Urinary bladder (tissue), 4 donors: ENCODE data around the gene SSNA1. TPM values are rescaled to one million over a fixed set of nuclear protein-coding genes. Genes with fewer than 3 reads are reported as not detected.

Source experiments
- DNase-seq: peaks from one replicate; pipeline ENCODE4 v3.0.0-alpha.2; 2015; ENCODE audit errors: extremely low spot score
- H3K27ac ChIP-seq: one replicate; pipeline ENCODE4 v1.5.1; 2013; ENCODE audit warnings: low read depth, mild to moderate bottlenecking, moderate library complexity
- H3K36me3 ChIP-seq: one replicate; pipeline ENCODE4 v1.6.1; 2013; ENCODE audit warnings: mild to moderate bottlenecking, moderate library complexity; ENCODE audit not compliant: insufficient read depth
- H3K4me1 ChIP-seq: one replicate; pipeline ENCODE4 v1.6.1; 2013; ENCODE audit warnings: mild to moderate bottlenecking, moderate library complexity; ENCODE audit not compliant: insufficient read depth
- H3K4me3 ChIP-seq: one replicate; pipeline ENCODE4 v1.5.1; 2013; ENCODE audit warnings: low read depth, low read length
- WGBS: extraction: QIAGEN DNeasy Blood & Tissue Kit; methylation state at CpG from one replicate; pipeline ENCODE4 v1.1.7; 2013; 5-methylcytosine and 5-hydroxymethylcytosine counted together
- polyA plus RNA-seq: library from polyadenylated mRNA; stranded (reverse); fragments of 200-250 nt; gene quantifications from one replicate; pipeline ENCODE4 v1.2.3, GENCODE V29; 2013
- total RNA-seq: library from RNA; depleted of rRNA; stranded (reverse); fragments of >200 nt; gene quantifications from one replicate; pipeline ENCODE4 v1.2.3, GENCODE V29; 2014
- donor health status: healthy with polysubstance abuse.
- donor health status: healthy.

The SSNA1 gene
- total and polyA plus RNA-seq, 2 donors = 21.4 to 94.1 TPM

GRCh38 chr9:137225699-137226331 lies 37.3 kb downstream of the SSNA1 start:
- no peak for DNase-seq
- Histone ChIP-seq H3K27ac (no peak overlapping the region), H3K4me1 (peaks cover 2% of the 10 kb centered on the region), H3K36me3 (no peaks in the 10 kb centered on the region), H3K4me3 (no peak overlapping the region)
- WGBS = 78% methylated on average over 21 of the region's 21 CpGs

- no peak for DNase-seq
- Histone ChIP-seq H3K36me3 (no peaks in the 10 kb centered on the region), H3K4me3 (no peak overlapping the region), H3K4me1 (peaks cover 2% of the 10 kb centered on the region), H3K27ac (no peak overlapping the region)
- WGBS = 66% methylated on average over 18 of the region's 18 CpGs
These were observed 38.0 kb downstream of the SSNA1 start for GRCh38 chr9:137226338-137227053.

GRCh38 chr9:137227054-137227852 lies 38.8 kb downstream of the SSNA1 start, which contains the start of gene RNF224:
Gene RNF224 (plus strand): TSS chr9:137227502. CDS start chr9:137228336, 834 bp downstream.
- Histone ChIP-seq H3K4me3 (no peak within 1 kb of the TSS), H3K27ac (no peak within 1 kb of the TSS), H3K4me1 (peaks cover 2% of the 10 kb centered on the region), H3K36me3 (no peaks in the 10 kb centered on the region)
- DNase-seq = no peak
- 35% methylated on average over 25 of the region's 25 CpGs for WGBS

- H3K4me1 ChIP-seq = peaks cover 2% of the 10 kb centered on the region
- no peak overlapping the region for H3K4me3 ChIP-seq
- 36% methylated on average over 18 of the region's 18 CpGs for WGBS
- H3K27ac ChIP-seq = no peak overlapping the region
- no peak for DNase-seq
- no peaks in the 10 kb centered on the region for H3K36me3 ChIP-seq
These were observed 39.5 kb downstream of the SSNA1 start for GRCh38 chr9:137227853-137228505.

- Histone ChIP-seq H3K27ac (no peak overlapping the region), H3K36me3 (no peaks in the 10 kb centered on the region), H3K4me3 (no peak overlapping the region), H3K4me1 (peaks cover 2% of the 10 kb centered on the region)
- 71% methylated on average over 29 of the region's 29 CpGs for WGBS
- no peak for DNase-seq
These were observed 40.1 kb downstream of the SSNA1 start for GRCh38 chr9:137228506-137228967.

- Histone ChIP-seq H3K4me1 (no peaks in the 10 kb centered on the region), H3K36me3 (no peaks in the 10 kb centered on the region), H3K4me3 (no peak overlapping the region), H3K27ac (no peak overlapping the region)
- WGBS = 57% methylated on average over 27 of the region's 27 CpGs
- DNase-seq = no peak
These were observed 40.8 kb downstream of the SSNA1 start for GRCh38 chr9:137228968-137229896.

GRCh38 chr9:137229903-137230704 lies 41.6 kb downstream of the SSNA1 start:
- 60% methylated on average over 31 of the region's 31 CpGs for WGBS
- Histone ChIP-seq H3K4me3 (no peak overlapping the region), H3K4me1 (no peaks in the 10 kb centered on the region), H3K27ac (no peak overlapping the region), H3K36me3 (no peaks in the 10 kb centered on the region)
- DNase-seq = no peak

- no peaks in the 10 kb centered on the region for H3K4me1 ChIP-seq
- no peak within 1 kb of the TSS for H3K4me3 ChIP-seq
- H3K27ac ChIP-seq = no peak within 1 kb of the TSS
- no peaks in the 10 kb centered on the region for H3K36me3 ChIP-seq
- DNase-seq = no peak
- 60% methylated on average over 14 of the region's 14 CpGs for WGBS
These were observed 42.4 kb downstream of the SSNA1 start, which contains the start of gene SLC34A3 for GRCh38 chr9:137230705-137231371. Gene SLC34A3 (plus strand): TSS chr9:137230901. CDS start chr9:137231703, 802 bp downstream.

GRCh38 chr9:137231372-137232039 lies 43.0 kb downstream of the SSNA1 start:
- Histone ChIP-seq H3K4me1 (no peaks in the 10 kb centered on the region), H3K27ac (no peak overlapping the region), H3K4me3 (no peak overlapping the region), H3K36me3 (no peaks in the 10 kb centered on the region)
- no peak for DNase-seq
- WGBS = 80% methylated on average over 23 of the region's 23 CpGs

- H3K36me3 ChIP-seq = no peaks in the 10 kb centered on the region
- 73% methylated on average over 10 of the region's 10 CpGs for WGBS
- H3K27ac ChIP-seq = no peak overlapping the region
These were observed 43.6 kb downstream of the SSNA1 start for GRCh38 chr9:137232101-137232500.

GRCh38 chr9:137232510-137232909 lies 44.0 kb downstream of the SSNA1 start:
- no peaks in the 10 kb centered on the region for H3K4me1 ChIP-seq
- no peak for DNase-seq
- H3K36me3 ChIP-seq = no peaks in the 10 kb centered on the region
- 79% methylated on average over 24 of the region's 24 CpGs for WGBS
- H3K27ac ChIP-seq = no peak overlapping the region
- no peak overlapping the region for H3K4me3 ChIP-seq

More at GRCh38 chr9:137232101-137232500, 43.6 kb downstream of the SSNA1 start:
- H3K4me3 ChIP-seq = no peak overlapping the region
- no peaks in the 10 kb centered on the region for H3K4me1 ChIP-seq
- no peak for DNase-seq
